GM12878 (cell line): Measurements from ENCODE around the gene PTPRC. TPM values are rescaled to one million over a fixed set of nuclear protein-coding genes. Genes with fewer than 3 reads are reported as not detected.

Experiments used
- BHLHE40 ChIP-seq, 2 experiments: fragments of 450-650 bp in 1 of 2; IDR thresholded peaks; 2 replicates each; pipeline ENCODE4 v1.6.1; 2011 to 2017; ENCODE audit warnings: low read depth in 2 of 2, borderline replicate concordance in 1 of 2, improper control_type of control experiment in 1 of 2, low read length in 1 of 2, mild to moderate bottlenecking in 1 of 2
- BMI1 ChIP-seq: fragments of 450-650 bp; IDR thresholded peaks from 2 replicates; pipeline ENCODE4 v1.6.1; 2016; ENCODE audit warnings: mild to moderate bottlenecking, moderate library complexity, borderline replicate concordance
- CBFB ChIP-seq: IDR thresholded peaks from 2 replicates; pipeline ENCODE4 v1.6.1; 2016; ENCODE audit warnings: antibody characterized with exemption, low read depth
- EED ChIP-seq: sonication (generic); IDR thresholded peaks from 2 replicates; pipeline ENCODE4 v1.6.1; 2016; ENCODE audit warnings: antibody characterized with exemption, low read depth
- LARP7 ChIP-seq: fragments of 450-650 bp; IDR thresholded peaks from 2 replicates; pipeline ENCODE4 v1.6.1; 2017; ENCODE audit warnings: mild to moderate bottlenecking
- POU2F2 ChIP-seq: IDR thresholded peaks from 3 replicates; pipeline ENCODE4 v1.6.1; 2011; ENCODE audit warnings: low read depth, mild to moderate bottlenecking, low read length, borderline replicate concordance
- RBBP5 ChIP-seq: fragments of 200-600 bp; sonication (generic); conservative IDR thresholded peaks from 2 replicates; pipeline ENCODE4 v1.6.1; 2016
- SMAD1 ChIP-seq: fragments of 450-650 bp; IDR thresholded peaks from 2 replicates; pipeline ENCODE4 v1.6.1; 2018; ENCODE audit warnings: mild to moderate bottlenecking, low read depth; ENCODE audit not compliant: partially characterized antibody
- SMC3 ChIP-seq: IDR thresholded peaks from 2 replicates; pipeline ENCODE4 v1.6.1; 2011; ENCODE audit warnings: low read length, improper control_type of control experiment, borderline replicate concordance
- SREBF1 ChIP-seq: IDR thresholded peaks from 2 replicates; pipeline ENCODE4 v1.6.1; 2012; ENCODE audit warnings: mild to moderate bottlenecking, low read length
- SREBF2 ChIP-seq: IDR thresholded peaks from 2 replicates; pipeline ENCODE4 v1.6.1; 2012; ENCODE audit warnings: mild to moderate bottlenecking, low read length
- SUZ12 ChIP-seq: fragments of 200-600 bp; sonication (generic); IDR thresholded peaks from one replicate; pipeline ENCODE4 v1.6.1; 2018; ENCODE audit warnings: antibody characterized with exemption, mild to moderate bottlenecking; ENCODE audit not compliant: unreplicated experiment
- TAF1 ChIP-seq: IDR thresholded peaks from 2 replicates; pipeline ENCODE4 v1.6.1; 2011; ENCODE audit warnings: mild to moderate bottlenecking, low read depth, low read length, borderline replicate concordance
- TBL1XR1 ChIP-seq: IDR thresholded peaks from 2 replicates; pipeline ENCODE4 v1.6.1; 2012; ENCODE audit warnings: low read depth, low read length, improper control_type of control experiment
- ZNF384 ChIP-seq: IDR thresholded peaks from 2 replicates; pipeline ENCODE4 v1.6.1; 2012; ENCODE audit warnings: low read depth, mild to moderate bottlenecking, low read length, improper control_type of control experiment, borderline replicate concordance
- polyA plus RNA-seq, 11 experiments: library from polyadenylated mRNA; depleted of rRNA in 4 of 11; unstranded in 6 of 11; stranded (reverse) in 5 of 11; fragments of >200 nt; fragmentation: Nextera tagmentation in 4 of 11; fragmentation: Illumina TruSeq in 1 of 11; extraction: Ambion mirVana in 4 of 11; extraction: Trizol in 1 of 11; gene quantifications; 1 replicate in 1 of 11; 2 replicates in 10 of 11; pipeline versions ENCODE4 v1.2.1 to v1.2.3, GENCODE V29; 2011 to 2016; ENCODE audit warnings: inconsistent platforms in 2 of 11, missing spikeins in 2 of 11, low read depth in 1 of 11
- total RNA-seq, 4 experiments: library from RNA; depleted of rRNA in 3 of 4; stranded (reverse); fragments of >200 nt in 3 of 4; fragmentation: Illumina TruSeq in 1 of 4; extraction: Trizol in 1 of 4; gene quantifications; 2 replicates each; pipeline versions ENCODE4 v1.2.1 to v1.2.3, GENCODE V29; 2013 to 2021
- TF ChIP-seq, protein P1 (sequence below): IDR thresholded peaks from 2 replicates; pipeline ENCODE4 v1.6.1; 2012; ENCODE audit warnings: mild to moderate bottlenecking, low read depth, low read length
- TF ChIP-seq, protein P2 (sequence below): fragments of 450-650 bp; IDR thresholded peaks from 2 replicates; pipeline ENCODE4 v1.6.1; 2014; ENCODE audit warnings: mild to moderate bottlenecking
- TF ChIP-seq, protein P3 (sequence below): IDR thresholded peaks from 2 replicates; pipeline ENCODE4 v1.6.1; 2012; ENCODE audit warnings: low read depth, low read length, improper control_type of control experiment
- TF ChIP-seq, protein P4 (sequence below): fragments of 450-650 bp; formaldehyde crosslinking; IDR thresholded peaks from 2 replicates; pipeline ENCODE4 v1.4.0; 2020; ENCODE audit warnings: mild to moderate bottlenecking, moderate library complexity
- TF ChIP-seq, protein P5 (sequence below): fragments of 450-650 bp; IDR thresholded peaks from 2 replicates; pipeline ENCODE4 v1.6.1; 2016; ENCODE audit warnings: mild to moderate bottlenecking

Gene PTPRC
- total and polyA plus RNA-seq, 10 of the 15 experiments (the other 5 are each of a cell fraction or from before 2014, with no cell fraction given): 72.9 to 221 (median 118) TPM

DNA sequence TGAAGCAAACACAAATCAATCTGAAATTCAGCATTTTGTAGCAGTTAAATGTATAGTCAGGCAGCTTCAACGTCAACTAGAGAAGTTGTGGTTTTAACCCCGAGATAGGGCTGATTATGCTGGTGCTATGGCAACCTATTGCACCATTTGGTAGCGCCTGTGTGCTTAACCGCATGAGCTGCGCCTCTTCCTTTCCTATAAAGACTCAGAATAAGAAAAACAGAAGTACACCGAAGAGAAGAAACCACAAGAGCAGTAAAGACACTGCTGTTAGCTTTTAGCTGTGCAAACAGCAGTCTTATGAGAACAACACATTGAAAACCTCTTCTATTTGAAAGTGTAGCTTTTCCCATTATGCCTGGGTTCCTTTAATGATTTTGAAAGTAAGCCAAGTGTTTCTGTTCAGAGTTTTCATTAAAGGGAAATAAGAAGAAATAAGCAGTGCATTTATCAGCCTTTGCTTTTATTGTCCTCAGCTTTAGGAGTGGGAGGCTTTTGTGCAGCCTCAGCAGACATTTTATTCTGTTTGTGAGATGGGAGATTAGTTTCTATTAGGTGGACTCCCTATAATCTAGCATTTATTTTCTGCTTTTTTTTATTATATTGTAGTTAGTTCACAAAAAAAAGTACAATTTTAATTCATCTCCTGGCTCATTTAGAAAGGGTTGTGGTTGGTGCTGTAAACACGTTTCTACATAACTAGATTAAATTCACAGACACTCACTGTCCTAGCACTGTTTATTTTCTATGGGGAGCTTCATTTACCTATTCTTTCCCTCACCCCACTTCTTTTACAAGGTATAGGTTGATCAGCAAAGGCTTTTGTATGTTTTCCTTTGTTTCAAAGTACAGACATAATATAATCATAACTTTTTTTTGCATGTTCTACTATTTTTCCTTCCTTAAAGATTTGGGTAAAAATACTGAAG, 43.3 kb downstream of the PTPRC start (continued):
- TF ChIP-seq, protein P1, sequence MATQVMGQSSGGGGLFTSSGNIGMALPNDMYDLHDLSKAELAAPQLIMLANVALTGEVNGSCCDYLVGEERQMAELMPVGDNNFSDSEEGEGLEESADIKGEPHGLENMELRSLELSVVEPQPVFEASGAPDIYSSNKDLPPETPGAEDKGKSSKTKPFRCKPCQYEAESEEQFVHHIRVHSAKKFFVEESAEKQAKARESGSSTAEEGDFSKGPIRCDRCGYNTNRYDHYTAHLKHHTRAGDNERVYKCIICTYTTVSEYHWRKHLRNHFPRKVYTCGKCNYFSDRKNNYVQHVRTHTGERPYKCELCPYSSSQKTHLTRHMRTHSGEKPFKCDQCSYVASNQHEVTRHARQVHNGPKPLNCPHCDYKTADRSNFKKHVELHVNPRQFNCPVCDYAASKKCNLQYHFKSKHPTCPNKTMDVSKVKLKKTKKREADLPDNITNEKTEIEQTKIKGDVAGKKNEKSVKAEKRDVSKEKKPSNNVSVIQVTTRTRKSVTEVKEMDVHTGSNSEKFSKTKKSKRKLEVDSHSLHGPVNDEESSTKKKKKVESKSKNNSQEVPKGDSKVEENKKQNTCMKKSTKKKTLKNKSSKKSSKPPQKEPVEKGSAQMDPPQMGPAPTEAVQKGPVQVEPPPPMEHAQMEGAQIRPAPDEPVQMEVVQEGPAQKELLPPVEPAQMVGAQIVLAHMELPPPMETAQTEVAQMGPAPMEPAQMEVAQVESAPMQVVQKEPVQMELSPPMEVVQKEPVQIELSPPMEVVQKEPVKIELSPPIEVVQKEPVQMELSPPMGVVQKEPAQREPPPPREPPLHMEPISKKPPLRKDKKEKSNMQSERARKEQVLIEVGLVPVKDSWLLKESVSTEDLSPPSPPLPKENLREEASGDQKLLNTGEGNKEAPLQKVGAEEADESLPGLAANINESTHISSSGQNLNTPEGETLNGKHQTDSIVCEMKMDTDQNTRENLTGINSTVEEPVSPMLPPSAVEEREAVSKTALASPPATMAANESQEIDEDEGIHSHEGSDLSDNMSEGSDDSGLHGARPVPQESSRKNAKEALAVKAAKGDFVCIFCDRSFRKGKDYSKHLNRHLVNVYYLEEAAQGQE: 0 out of 2 replicates have a peak, but pooled peaks have one; percentile 13
- TF ChIP-seq, protein P2, sequence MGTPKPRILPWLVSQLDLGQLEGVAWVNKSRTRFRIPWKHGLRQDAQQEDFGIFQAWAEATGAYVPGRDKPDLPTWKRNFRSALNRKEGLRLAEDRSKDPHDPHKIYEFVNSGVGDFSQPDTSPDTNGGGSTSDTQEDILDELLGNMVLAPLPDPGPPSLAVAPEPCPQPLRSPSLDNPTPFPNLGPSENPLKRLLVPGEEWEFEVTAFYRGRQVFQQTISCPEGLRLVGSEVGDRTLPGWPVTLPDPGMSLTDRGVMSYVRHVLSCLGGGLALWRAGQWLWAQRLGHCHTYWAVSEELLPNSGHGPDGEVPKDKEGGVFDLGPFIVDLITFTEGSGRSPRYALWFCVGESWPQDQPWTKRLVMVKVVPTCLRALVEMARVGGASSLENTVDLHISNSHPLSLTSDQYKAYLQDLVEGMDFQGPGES: no peak
- peak; percentile 98 for TF ChIP-seq CBFB
- no peak for TF ChIP-seq LARP7
- TF ChIP-seq ZNF384: no peak
- no peak for TF ChIP-seq RBBP5
- TF ChIP-seq, protein P3, sequence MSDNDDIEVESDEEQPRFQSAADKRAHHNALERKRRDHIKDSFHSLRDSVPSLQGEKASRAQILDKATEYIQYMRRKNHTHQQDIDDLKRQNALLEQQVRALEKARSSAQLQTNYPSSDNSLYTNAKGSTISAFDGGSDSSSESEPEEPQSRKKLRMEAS: no peak
- TF ChIP-seq TBL1XR1: peak; percentile 82
- peak; percentile 97 for TF ChIP-seq BMI1
- TF ChIP-seq SUZ12: no peak
- TF ChIP-seq EED: peak; percentile 73
- 0 out of 2 replicates have a peak, but pooled peaks have one; percentile 32 for TF ChIP-seq SMC3
- no peak for TF ChIP-seq SREBF1
- no peak for TF ChIP-seq SMAD1
- TF ChIP-seq, protein P4, sequence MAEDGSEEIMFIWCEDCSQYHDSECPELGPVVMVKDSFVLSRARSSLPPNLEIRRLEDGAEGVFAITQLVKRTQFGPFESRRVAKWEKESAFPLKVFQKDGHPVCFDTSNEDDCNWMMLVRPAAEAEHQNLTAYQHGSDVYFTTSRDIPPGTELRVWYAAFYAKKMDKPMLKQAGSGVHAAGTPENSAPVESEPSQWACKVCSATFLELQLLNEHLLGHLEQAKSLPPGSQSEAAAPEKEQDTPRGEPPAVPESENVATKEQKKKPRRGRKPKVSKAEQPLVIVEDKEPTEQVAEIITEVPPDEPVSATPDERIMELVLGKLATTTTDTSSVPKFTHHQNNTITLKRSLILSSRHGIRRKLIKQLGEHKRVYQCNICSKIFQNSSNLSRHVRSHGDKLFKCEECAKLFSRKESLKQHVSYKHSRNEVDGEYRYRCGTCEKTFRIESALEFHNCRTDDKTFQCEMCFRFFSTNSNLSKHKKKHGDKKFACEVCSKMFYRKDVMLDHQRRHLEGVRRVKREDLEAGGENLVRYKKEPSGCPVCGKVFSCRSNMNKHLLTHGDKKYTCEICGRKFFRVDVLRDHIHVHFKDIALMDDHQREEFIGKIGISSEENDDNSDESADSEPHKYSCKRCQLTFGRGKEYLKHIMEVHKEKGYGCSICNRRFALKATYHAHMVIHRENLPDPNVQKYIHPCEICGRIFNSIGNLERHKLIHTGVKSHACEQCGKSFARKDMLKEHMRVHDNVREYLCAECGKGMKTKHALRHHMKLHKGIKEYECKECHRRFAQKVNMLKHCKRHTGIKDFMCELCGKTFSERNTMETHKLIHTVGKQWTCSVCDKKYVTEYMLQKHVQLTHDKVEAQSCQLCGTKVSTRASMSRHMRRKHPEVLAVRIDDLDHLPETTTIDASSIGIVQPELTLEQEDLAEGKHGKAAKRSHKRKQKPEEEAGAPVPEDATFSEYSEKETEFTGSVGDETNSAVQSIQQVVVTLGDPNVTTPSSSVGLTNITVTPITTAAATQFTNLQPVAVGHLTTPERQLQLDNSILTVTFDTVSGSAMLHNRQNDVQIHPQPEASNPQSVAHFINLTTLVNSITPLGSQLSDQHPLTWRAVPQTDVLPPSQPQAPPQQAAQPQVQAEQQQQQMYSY (CRISPR knock-in tag): no peak
- TF ChIP-seq, protein P5, sequence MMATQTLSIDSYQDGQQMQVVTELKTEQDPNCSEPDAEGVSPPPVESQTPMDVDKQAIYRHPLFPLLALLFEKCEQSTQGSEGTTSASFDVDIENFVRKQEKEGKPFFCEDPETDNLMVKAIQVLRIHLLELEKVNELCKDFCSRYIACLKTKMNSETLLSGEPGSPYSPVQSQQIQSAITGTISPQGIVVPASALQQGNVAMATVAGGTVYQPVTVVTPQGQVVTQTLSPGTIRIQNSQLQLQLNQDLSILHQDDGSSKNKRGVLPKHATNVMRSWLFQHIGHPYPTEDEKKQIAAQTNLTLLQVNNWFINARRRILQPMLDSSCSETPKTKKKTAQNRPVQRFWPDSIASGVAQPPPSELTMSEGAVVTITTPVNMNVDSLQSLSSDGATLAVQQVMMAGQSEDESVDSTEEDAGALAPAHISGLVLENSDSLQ: peak; percentile 46; the same call in 1 of the 2 replicates
- peak; percentile 72; a peak in 2 of 4 replicates for TF ChIP-seq BHLHE40 (IDR thresholded peaks at IDR 0.05; ENCODE audit: borderline replicate concordance in 1 of 2, low read depth in 2 of 2, low read length in 1 of 2)
- TF ChIP-seq POU2F2: peak; percentile 94
- no peak for TF ChIP-seq SREBF2
- TF ChIP-seq TAF1: peak; percentile 50; the same call in 1 of the 2 replicates
